ENCODE measurements around the gene CBX4. TPM values are rescaled to one million over a fixed set of nuclear protein-coding genes. Genes with fewer than 3 reads are reported as not detected.
A peak's percentile ranks its signal among the peaks of the same experiment; 100 is the strongest.

CBX4 gene
- total and polyA plus RNA-seq, 2 of the 13 experiments (the other 11 are each of a cell fraction or from before 2014, with no cell fraction given): 25.8 to 50.8 TPM

DNA sequence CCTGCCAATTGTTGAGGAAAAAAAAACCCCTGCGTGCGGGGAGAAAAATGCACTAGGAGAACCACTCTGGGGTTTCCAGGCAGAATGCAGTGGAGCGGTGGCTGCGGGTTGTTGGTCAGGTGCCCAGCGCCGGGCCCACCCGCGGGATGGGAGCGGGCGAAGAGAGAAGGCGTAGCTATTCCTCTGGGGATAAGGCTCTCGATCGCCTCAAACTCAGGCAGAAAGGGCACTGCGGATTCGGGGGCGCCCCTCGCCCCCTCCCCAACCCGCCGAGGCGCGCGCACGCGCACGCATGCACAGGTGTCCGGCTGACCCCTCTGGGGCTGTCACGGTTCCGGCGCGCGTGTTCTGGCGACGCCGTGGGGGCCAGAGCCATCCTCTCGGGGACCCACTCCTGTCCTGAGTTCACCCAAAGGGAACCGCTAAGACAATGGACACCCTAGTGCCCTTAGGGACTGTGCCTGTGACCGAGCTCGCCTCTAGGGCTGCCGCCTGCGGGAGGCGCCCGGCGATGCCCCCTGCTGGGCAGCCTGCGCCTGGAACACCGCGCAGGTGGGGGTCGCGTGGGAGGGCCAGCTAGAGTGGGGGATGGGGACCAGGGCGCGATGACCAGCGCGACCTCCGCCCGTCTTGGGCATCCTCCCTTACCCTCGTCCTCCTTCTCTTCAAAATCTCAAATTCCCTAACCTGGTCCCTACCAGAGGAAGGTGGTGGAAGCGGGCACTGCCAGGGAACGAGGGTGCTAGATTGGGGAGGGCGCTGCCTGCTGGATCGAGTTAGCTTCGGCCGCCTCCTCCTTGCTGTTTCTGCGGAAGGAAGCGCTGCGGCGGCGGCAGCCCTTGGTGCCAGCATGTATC is 28.0 kb downstream of the CBX4 start (continued):
- TF ChIP-seq, protein P1, sequence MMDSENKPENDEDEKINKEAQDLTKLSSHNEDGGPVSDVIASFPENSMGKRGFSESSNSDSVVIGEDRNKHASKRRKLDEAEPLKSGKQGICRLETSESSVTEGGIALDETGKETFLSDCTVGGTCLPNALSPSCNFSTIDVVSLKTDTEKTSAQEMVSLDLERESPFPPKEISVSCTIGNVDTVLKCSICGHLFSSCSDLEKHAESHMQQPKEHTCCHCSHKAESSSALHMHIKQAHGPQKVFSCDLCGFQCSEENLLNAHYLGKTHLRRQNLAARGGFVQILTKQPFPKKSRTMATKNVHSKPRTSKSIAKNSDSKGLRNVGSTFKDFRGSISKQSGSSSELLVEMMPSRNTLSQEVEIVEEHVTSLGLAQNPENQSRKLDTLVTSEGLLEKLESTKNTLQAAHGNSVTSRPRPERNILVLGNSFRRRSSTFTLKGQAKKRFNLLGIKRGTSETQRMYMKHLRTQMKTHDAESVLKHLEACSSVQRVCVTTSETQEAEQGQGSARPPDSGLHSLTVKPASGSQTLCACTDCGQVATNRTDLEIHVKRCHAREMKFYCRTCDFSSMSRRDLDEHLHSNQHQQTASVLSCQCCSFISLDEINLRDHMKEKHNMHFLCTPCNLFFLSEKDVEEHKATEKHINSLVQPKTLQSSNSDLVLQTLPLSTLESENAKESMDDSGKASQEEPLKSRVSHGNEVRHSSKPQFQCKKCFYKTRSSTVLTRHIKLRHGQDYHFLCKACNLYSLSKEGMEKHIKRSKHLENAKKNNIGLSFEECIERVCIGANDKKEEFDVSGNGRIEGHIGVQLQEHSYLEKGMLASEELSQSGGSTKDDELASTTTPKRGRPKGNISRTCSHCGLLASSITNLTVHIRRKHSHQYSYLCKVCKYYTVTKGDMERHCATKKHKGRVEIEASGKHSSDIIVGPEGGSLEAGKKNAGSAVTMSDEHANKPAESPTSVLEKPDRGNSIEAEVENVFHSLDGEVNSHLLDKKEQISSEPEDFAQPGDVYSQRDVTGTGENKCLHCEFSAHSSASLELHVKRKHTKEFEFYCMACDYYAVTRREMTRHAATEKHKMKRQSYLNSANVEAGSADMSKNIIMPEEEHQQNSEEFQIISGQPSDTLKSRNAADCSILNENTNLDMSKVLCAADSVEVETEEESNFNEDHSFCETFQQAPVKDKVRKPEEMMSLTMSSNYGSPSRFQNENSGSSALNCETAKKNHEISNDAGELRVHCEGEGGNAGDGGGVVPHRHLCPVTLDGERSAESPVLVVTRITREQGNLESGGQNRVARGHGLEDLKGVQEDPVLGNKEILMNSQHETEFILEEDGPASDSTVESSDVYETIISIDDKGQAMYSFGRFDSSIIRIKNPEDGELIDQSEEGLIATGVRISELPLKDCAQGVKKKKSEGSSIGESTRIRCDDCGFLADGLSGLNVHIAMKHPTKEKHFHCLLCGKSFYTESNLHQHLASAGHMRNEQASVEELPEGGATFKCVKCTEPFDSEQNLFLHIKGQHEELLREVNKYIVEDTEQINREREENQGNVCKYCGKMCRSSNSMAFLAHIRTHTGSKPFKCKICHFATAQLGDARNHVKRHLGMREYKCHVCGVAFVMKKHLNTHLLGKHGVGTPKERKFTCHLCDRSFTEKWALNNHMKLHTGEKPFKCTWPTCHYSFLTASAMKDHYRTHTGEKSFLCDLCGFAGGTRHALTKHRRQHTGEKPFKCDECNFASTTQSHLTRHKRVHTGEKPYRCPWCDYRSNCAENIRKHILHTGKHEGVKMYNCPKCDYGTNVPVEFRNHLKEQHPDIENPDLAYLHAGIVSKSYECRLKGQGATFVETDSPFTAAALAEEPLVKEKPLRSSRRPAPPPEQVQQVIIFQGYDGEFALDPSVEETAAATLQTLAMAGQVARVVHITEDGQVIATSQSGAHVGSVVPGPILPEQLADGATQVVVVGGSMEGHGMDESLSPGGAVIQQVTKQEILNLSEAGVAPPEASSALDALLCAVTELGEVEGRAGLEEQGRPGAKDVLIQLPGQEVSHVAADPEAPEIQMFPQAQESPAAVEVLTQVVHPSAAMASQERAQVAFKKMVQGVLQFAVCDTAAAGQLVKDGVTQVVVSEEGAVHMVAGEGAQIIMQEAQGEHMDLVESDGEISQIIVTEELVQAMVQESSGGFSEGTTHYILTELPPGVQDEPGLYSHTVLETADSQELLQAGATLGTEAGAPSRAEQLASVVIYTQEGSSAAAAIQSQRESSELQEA (CRISPR knock-in tag; IDR thresholded peaks at IDR 0.05; ENCODE audit: not compliant biosample characterization): peak; percentile 41
- TF ChIP-seq ZNF180 (CRISPR knock-in tag; IDR thresholded peaks at IDR 0.05; ENCODE audit: borderline replicate concordance, low read depth) (no peak; the same call in 1 of the 2 replicates), MTA1 (CRISPR knock-in tag; IDR thresholded peaks at IDR 0.05; ENCODE audit: borderline replicate concordance) (peak; percentile 98; the same call in 1 of the 2 replicates), MED8 (CRISPR knock-in tag; IDR thresholded peaks at IDR 0.05; ENCODE audit: insufficient replicate concordance) (no peak), ZHX2 (IDR thresholded peaks at IDR 0.05; ENCODE audit: low read depth) (no peak), ZHX2 (CRISPR knock-in tag; IDR thresholded peaks at IDR 0.05; ENCODE audit: borderline replicate concordance) (no peak), ZNF616 (CRISPR knock-in tag; IDR thresholded peaks at IDR 0.05; ENCODE audit: low read depth) (peak; percentile 45; the same call in 1 of the 2 replicates), CERS6 (CRISPR knock-in tag; IDR thresholded peaks at IDR 0.05) (no peak), TSC22D2 (CRISPR knock-in tag; IDR thresholded peaks at IDR 0.05; ENCODE audit: borderline replicate concordance) (peak; percentile 64; the same call in 1 of the 2 replicates), ZNF749 (CRISPR knock-in tag; IDR thresholded peaks at IDR 0.05; ENCODE audit: borderline replicate concordance) (0 out of 2 replicates have a peak, but pooled peaks have one; percentile 36)
